NB4 (cell line): ENCODE measurements around the gene RRP12.

Experiments
- DNase-seq: peaks from one replicate; pipeline ENCODE4 v3.0.0; 2010; ENCODE audit warnings: low read depth
- H3K4me3 ChIP-seq: one replicate; pipeline ENCODE4 v1.5.1; 2011; ENCODE audit warnings: mild to moderate bottlenecking, low read depth, low read length, moderate library complexity
- CTCF ChIP-seq: IDR thresholded peaks from one replicate; pipeline ENCODE4 v1.5.1; 2012; ENCODE audit warnings: low read depth, low read length
- MAX ChIP-seq: IDR thresholded peaks from 2 replicates; pipeline ENCODE4 v1.6.1; 2011; ENCODE audit warnings: low read depth, low read length
- MYC ChIP-seq: IDR thresholded peaks from 2 replicates; pipeline ENCODE4 v1.6.1; 2011; ENCODE audit warnings: low read depth, low read length
- POLR2A ChIP-seq: IDR thresholded peaks from 2 replicates; pipeline ENCODE4 v1.6.1; 2011; ENCODE audit warnings: mild to moderate bottlenecking; ENCODE audit not compliant: insufficient read length; ENCODE audit errors: extremely low read depth

The RRP12 gene

GRCh38 chr10:97385565-97385964, 15.6 kb downstream of the RRP12 start:
- no peak for DNase-seq
- TF ChIP-seq MYC (no peak), CTCF (no peak), POLR2A (no peak), MAX (no peak)
- no peak overlapping the region for H3K4me3 ChIP-seq

- TF ChIP-seq CTCF = no peak
- no peak for TF ChIP-seq MYC
- no peak for TF ChIP-seq MAX
- TF ChIP-seq POLR2A = no peak
- DNase-seq = no peak
- no peak overlapping the region for H3K4me3 ChIP-seq
Observed at GRCh38 chr10:97384641-97385040, 16.5 kb downstream of the RRP12 start.

GRCh38 chr10:97384156-97384555, 17.0 kb downstream of the RRP12 start:
- no peak overlapping the region for H3K4me3 ChIP-seq
- DNase-seq = no peak
- no peak for TF ChIP-seq POLR2A

GRCh38 chr10:97383159-97383558, 18.0 kb downstream of the RRP12 start:
- H3K4me3 ChIP-seq = no peak overlapping the region
- DNase-seq = no peak
- no peak for TF ChIP-seq POLR2A
- TF ChIP-seq MAX = no peak
- no peak for TF ChIP-seq MYC
- TF ChIP-seq CTCF = no peak

GRCh38 chr10:97381626-97382025, 19.5 kb downstream of the RRP12 start:
- DNase-seq = no peak
- TF ChIP-seq MAX = no peak
- no peak for TF ChIP-seq POLR2A
- no peak for TF ChIP-seq MYC
- TF ChIP-seq CTCF = no peak
- no peak overlapping the region for H3K4me3 ChIP-seq

- no peak overlapping the region for H3K4me3 ChIP-seq
- no peak for DNase-seq
- no peak for TF ChIP-seq MAX
- no peak for TF ChIP-seq POLR2A
- TF ChIP-seq CTCF = no peak
- TF ChIP-seq MYC = no peak
Observed at GRCh38 chr10:97380516-97380915, 20.6 kb downstream of the RRP12 start.
